Nephron progenitor cell (in vitro differentiated cells): ENCODE results near the gene COL8A1.

ENCODE experiments used
- DNase-seq: peaks from one replicate; pipeline ENCODE4 v3.0.0; 2021
- H3K27ac Mint-ChIP-seq: 2 replicates; pipeline ENCODE4 v1.8.0; 2021; ENCODE audit warnings: mild to moderate bottlenecking, moderate library complexity, mixed read lengths
- H3K27me3 Mint-ChIP-seq: 2 replicates; pipeline ENCODE4 v1.8.0; 2021; ENCODE audit warnings: mild to moderate bottlenecking, low read depth, mixed read lengths; ENCODE audit not compliant: poor library complexity
- H3K36me3 Mint-ChIP-seq: 2 replicates; pipeline ENCODE4 v1.8.0; 2021; ENCODE audit warnings: low read depth, mixed read lengths
- H3K4me1 Mint-ChIP-seq: 2 replicates; pipeline ENCODE4 v1.8.0; 2021; ENCODE audit warnings: mixed read lengths
- H3K4me3 Mint-ChIP-seq: 2 replicates; pipeline ENCODE4 v1.8.0; 2021; ENCODE audit warnings: mild to moderate bottlenecking, moderate library complexity, mixed read lengths
- H3K9me3 Mint-ChIP-seq: 2 replicates; pipeline ENCODE4 v1.8.0; 2021; ENCODE audit warnings: mild to moderate bottlenecking, moderate library complexity, mixed read lengths
- TF ChIP-seq, protein P1 (sequence below): fragments of 200-600 bp; sonication (generic); IDR thresholded peaks from 2 replicates; pipeline ENCODE4 v1.5.0; 2021; ENCODE audit warnings: antibody characterized with exemption

COL8A1 gene

DNA sequence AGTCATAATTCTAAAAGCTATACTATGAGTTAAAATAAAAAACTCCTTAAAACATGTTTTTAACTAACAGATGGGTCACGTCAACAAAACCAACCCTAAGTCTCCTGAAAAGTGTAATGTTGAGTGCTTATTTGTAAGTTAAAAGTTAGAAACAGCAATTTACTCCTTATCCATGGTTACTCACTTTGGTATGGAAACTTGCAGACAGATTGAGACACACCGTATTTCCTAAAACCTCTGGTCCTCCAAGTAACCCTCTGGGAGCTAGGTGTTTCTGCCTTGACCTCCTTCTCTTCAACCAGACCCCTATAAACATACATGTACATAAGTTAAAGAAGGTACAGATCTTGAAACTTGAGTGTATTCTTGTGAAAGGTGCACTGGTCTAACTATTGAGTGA, 3.1 kb downstream of the COL8A1 start:
- peaks cover 27% of the 10 kb centered on the region for H3K4me1 Mint-ChIP-seq

GRCh38 chr3:99641982-99642381, 3.6 kb downstream of the COL8A1 start:
- peaks cover 22% of the 10 kb centered on the region for H3K4me1 Mint-ChIP-seq
- H3K27me3 Mint-ChIP-seq = peaks cover 66% of the 10 kb centered on the region
- DNase-seq = no peak
- H3K36me3 Mint-ChIP-seq = no peaks in the 10 kb centered on the region
- H3K27ac Mint-ChIP-seq = no peak overlapping the region
- H3K4me3 Mint-ChIP-seq = no peak overlapping the region
- TF ChIP-seq, protein P1, sequence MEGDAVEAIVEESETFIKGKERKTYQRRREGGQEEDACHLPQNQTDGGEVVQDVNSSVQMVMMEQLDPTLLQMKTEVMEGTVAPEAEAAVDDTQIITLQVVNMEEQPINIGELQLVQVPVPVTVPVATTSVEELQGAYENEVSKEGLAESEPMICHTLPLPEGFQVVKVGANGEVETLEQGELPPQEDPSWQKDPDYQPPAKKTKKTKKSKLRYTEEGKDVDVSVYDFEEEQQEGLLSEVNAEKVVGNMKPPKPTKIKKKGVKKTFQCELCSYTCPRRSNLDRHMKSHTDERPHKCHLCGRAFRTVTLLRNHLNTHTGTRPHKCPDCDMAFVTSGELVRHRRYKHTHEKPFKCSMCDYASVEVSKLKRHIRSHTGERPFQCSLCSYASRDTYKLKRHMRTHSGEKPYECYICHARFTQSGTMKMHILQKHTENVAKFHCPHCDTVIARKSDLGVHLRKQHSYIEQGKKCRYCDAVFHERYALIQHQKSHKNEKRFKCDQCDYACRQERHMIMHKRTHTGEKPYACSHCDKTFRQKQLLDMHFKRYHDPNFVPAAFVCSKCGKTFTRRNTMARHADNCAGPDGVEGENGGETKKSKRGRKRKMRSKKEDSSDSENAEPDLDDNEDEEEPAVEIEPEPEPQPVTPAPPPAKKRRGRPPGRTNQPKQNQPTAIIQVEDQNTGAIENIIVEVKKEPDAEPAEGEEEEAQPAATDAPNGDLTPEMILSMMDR = no peak
- H3K9me3 Mint-ChIP-seq = no peaks in the 10 kb centered on the region

More for the DNA sequence above, 3.1 kb downstream of the COL8A1 start:
- TF ChIP-seq, protein P1 = no peak
- peaks cover 71% of the 10 kb centered on the region for H3K27me3 Mint-ChIP-seq
- no peaks in the 10 kb centered on the region for H3K36me3 Mint-ChIP-seq
- no peak overlapping the region for H3K4me3 Mint-ChIP-seq
- H3K9me3 Mint-ChIP-seq = no peaks in the 10 kb centered on the region
- DNase-seq = no peak
- no peak overlapping the region for H3K27ac Mint-ChIP-seq

GRCh38 chr3:99644017-99644416, 5.6 kb downstream of the COL8A1 start:
- Mint-ChIP-seq H3K4me1 (peaks cover 5% of the 10 kb centered on the region), H3K27me3 (peaks cover 52% of the 10 kb centered on the region), H3K4me3 (no peak overlapping the region), H3K27ac (no peak overlapping the region), H3K9me3 (no peaks in the 10 kb centered on the region), H3K36me3 (no peaks in the 10 kb centered on the region)
- TF ChIP-seq, protein P1 = no peak
- DNase-seq = no peak

GRCh38 chr3:99644746-99645145, 6.4 kb downstream of the COL8A1 start:
- Mint-ChIP-seq H3K9me3 (no peaks in the 10 kb centered on the region), H3K27ac (no peak overlapping the region), H3K4me1 (peaks cover 5% of the 10 kb centered on the region), H3K27me3 (peaks cover 46% of the 10 kb centered on the region), H3K36me3 (no peaks in the 10 kb centered on the region), H3K4me3 (no peak overlapping the region)
- TF ChIP-seq, protein P1 = no peak
- no peak for DNase-seq

DNA sequence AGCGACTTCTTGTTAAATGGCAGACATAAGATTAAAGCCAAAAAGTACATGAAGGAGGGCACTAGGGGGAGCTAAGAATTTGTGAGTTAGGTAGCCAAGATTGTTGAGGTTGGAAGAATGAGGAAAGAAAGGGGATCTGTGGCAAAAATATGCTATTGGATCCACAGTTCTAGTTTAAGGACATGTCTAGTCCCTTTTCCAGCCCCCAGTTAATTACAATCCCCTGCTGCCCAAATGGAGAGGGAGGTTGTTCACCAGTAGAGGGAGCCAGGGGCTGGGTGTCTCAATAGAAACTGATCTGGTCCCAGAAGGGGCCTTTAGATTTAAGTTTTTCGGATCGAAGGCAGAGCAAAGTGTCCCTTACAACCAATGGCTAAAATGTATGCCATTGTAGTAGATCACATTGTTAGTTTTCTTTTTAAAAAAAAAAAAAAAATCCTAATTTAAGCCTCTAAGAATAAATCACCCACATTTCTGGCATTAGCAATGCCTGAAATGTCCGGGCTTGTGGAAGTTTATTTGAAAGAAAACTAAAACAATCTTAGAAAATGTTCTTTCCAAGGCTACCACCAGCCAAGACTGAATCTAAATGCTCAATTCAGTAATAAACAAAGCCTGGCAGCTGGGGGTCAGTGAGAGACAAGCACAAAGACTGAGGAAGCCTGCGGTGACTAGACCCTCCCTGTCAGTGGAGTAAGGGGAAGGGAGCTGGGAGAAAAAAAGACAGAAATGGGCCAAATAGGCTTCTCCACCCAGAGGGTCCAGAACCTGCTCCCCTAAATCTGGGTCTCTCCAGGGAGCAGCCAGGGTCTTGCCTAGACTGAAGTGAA, 7.1 kb downstream of the COL8A1 start:
- DNase-seq = peak; percentile 28
- peaks cover 38% of the 10 kb centered on the region for H3K27me3 Mint-ChIP-seq
- no peaks in the 10 kb centered on the region for H3K9me3 Mint-ChIP-seq
- H3K4me3 Mint-ChIP-seq = no peak overlapping the region
- H3K36me3 Mint-ChIP-seq = no peaks in the 10 kb centered on the region
- no peak overlapping the region for H3K27ac Mint-ChIP-seq
- peaks cover 5% of the 10 kb centered on the region for H3K4me1 Mint-ChIP-seq
- TF ChIP-seq, protein P1 = peak; percentile 62

- Mint-ChIP-seq H3K4me3 (no peak overlapping the region), H3K4me1 (peaks cover 5% of the 10 kb centered on the region), H3K27me3 (peaks cover 32% of the 10 kb centered on the region), H3K36me3 (no peaks in the 10 kb centered on the region), H3K27ac (no peak overlapping the region), H3K9me3 (no peaks in the 10 kb centered on the region)
- TF ChIP-seq, protein P1 = no peak
- DNase-seq = no peak
These were observed 7.7 kb downstream of the COL8A1 start for GRCh38 chr3:99646107-99646435.
